HTERT RPE-1 (cell line): Measurements from ENCODE around the gene GSTM5.
"Not testable (repeated sequence)": the region's sequence is repeated elsewhere in the genome, so short reads cannot be mapped to it uniquely, and the experiment has no call there.

Source experiments
- in situ Hi-C: fragments of 300-500 bp; cut with MboI; formaldehyde crosslinking; loops from 4 replicates; pipeline ENCODE4 v1.14.3; 2020; ENCODE audit warnings: low sequenced_read_pairs

Gene GSTM5

GRCh38 chr1:109760581-109761226 lies 48.7 kb downstream of the GSTM5 start:
- in situ Hi-C loops, result no loop called here

GRCh38 chr1:109761227-109762038 lies 49.4 kb downstream of the GSTM5 start:
- in situ Hi-C loops, result no loop called here

GRCh38 chr1:109762039-109762585 lies 50.1 kb downstream of the GSTM5 start:
- in situ Hi-C loops, result no loop called here

- in situ Hi-C loops, result no loop called here
These were observed 51.0 kb downstream of the GSTM5 start for GRCh38 chr1:109762821-109763645.

GRCh38 chr1:109763646-109764415 lies 51.8 kb downstream of the GSTM5 start, which contains the start of gene EPS8L3:
Gene EPS8L3 (minus strand): TSS chr1:109763923. CDS start chr1:109761749, 2,174 bp downstream.
- in situ Hi-C loops, result no loop called here

- in situ Hi-C loops, result no loop called here
These were observed 52.8 kb downstream of the GSTM5 start for GRCh38 chr1:109764561-109765482.

- in situ Hi-C loops, result no loop called here
These were observed 53.4 kb downstream of the GSTM5 start for GRCh38 chr1:109765483-109765815.

- in situ Hi-C loops, result no loop called here
These were observed 54.0 kb downstream of the GSTM5 start for GRCh38 chr1:109765896-109766615.

GRCh38 chr1:109766991-109767636 lies 55.1 kb downstream of the GSTM5 start:
- in situ Hi-C loops, result not testable (repeated sequence)
